GM12878 (cell line): ENCODE results near the gene BAX. TPM values are rescaled to one million over a fixed set of nuclear protein-coding genes. Genes with fewer than 3 reads are reported as not detected.

ENCODE experiments used
- ASH2L ChIP-seq: fragments of 300-600, 200-600 bp; sonication (generic); IDR thresholded peaks from 2 replicates; pipeline ENCODE4 v1.6.1; 2017; ENCODE audit warnings: low read depth, mild to moderate bottlenecking, borderline replicate concordance
- CTCF ChIP-seq, 3 experiments: IDR thresholded peaks in 2 of 3; conservative IDR thresholded peaks in 1 of 3; 2 replicates each; pipeline ENCODE4 v1.5.1; 2011; ENCODE audit warnings: low read depth in 3 of 3, low read length in 3 of 3, mild to moderate bottlenecking in 3 of 3, control low read depth in 2 of 3, moderate library complexity in 2 of 3, inconsistent platforms in 1 of 3, mixed read lengths in 1 of 3; ENCODE audit not compliant: control insufficient read depth in 2 of 3, insufficient read depth in 1 of 3; ENCODE audit errors: extremely low read depth in 1 of 3
- DPF2 ChIP-seq: fragments of 450-650 bp; IDR thresholded peaks from 2 replicates; pipeline ENCODE4 v1.6.1; 2017; ENCODE audit warnings: mild to moderate bottlenecking
- EGR1 ChIP-seq, 2 experiments: IDR thresholded peaks; 1 replicate in 1 of 2; 2 replicates in 1 of 2; pipeline ENCODE4 v1.6.1; 2011 to 2012; ENCODE audit warnings: low read depth in 2 of 2, low read length in 2 of 2, borderline replicate concordance in 1 of 2, mild to moderate bottlenecking in 1 of 2, moderate library complexity in 1 of 2
- GABPA ChIP-seq: IDR thresholded peaks from 2 replicates; pipeline ENCODE4 v1.6.1; 2014; ENCODE audit warnings: antibody characterized with exemption, low read depth, mild to moderate bottlenecking, inconsistent platforms
- IKZF2 ChIP-seq, 2 experiments: fragments of 450-650 bp; IDR thresholded peaks; 2 replicates each; pipeline ENCODE4 v1.6.1; 2017; ENCODE audit warnings: mild to moderate bottlenecking in 2 of 2, moderate library complexity in 2 of 2
- KLF5 ChIP-seq: fragments of 450-650 bp; IDR thresholded peaks from 2 replicates; pipeline ENCODE4 v1.6.1; 2014; ENCODE audit warnings: mild to moderate bottlenecking; ENCODE audit not compliant: partially characterized antibody
- MYC ChIP-seq: IDR thresholded peaks from 2 replicates; pipeline ENCODE4 v1.6.1; 2011; ENCODE audit warnings: mild to moderate bottlenecking, low read length, moderate library complexity, inconsistent platforms; ENCODE audit not compliant: insufficient read depth, insufficient replicate concordance, insufficient read length, severe bottlenecking
- NFIC ChIP-seq: IDR thresholded peaks from 2 replicates; pipeline ENCODE4 v1.6.1; 2012; ENCODE audit warnings: low read depth, mild to moderate bottlenecking, inconsistent platforms, low read length, moderate library complexity
- NR2F1 ChIP-seq: fragments of 450-650 bp; conservative IDR thresholded peaks from 2 replicates; pipeline ENCODE4 v1.6.1; 2017; ENCODE audit warnings: mild to moderate bottlenecking
- PRDM15 ChIP-seq: fragments of 450-650 bp; formaldehyde crosslinking; IDR thresholded peaks from 2 replicates; pipeline ENCODE4 v1.4.0; 2020; ENCODE audit warnings: mild to moderate bottlenecking, moderate library complexity
- SIN3A ChIP-seq: IDR thresholded peaks from 2 replicates; pipeline ENCODE4 v1.6.1; 2012; ENCODE audit warnings: low read depth, low read length, improper control_type of control experiment
- SPI1 ChIP-seq: IDR thresholded peaks from 2 replicates; pipeline ENCODE4 v1.6.1; 2011; ENCODE audit warnings: low read depth, mild to moderate bottlenecking, low read length, moderate library complexity, borderline replicate concordance; ENCODE audit not compliant: insufficient read depth
- TAF1 ChIP-seq: IDR thresholded peaks from 2 replicates; pipeline ENCODE4 v1.6.1; 2011; ENCODE audit warnings: mild to moderate bottlenecking, low read depth, low read length, borderline replicate concordance
- USF1 ChIP-seq: IDR thresholded peaks from 2 replicates; pipeline ENCODE4 v1.6.1; 2011; ENCODE audit warnings: borderline replicate concordance, low read depth, mild to moderate bottlenecking, moderate library complexity, mixed read lengths, low read length; ENCODE audit not compliant: insufficient read depth; ENCODE audit errors: extremely low read length
- ZNF217 ChIP-seq: fragments of 450-650 bp; IDR thresholded peaks from 2 replicates; pipeline ENCODE4 v1.6.1; 2017; ENCODE audit warnings: antibody characterized with exemption, mild to moderate bottlenecking
- ZNF592 ChIP-seq: fragments of 450-650 bp; IDR thresholded peaks from 2 replicates; pipeline ENCODE4 v1.6.1; 2017; ENCODE audit warnings: mild to moderate bottlenecking, moderate library complexity
- polyA plus RNA-seq, 11 experiments: library from polyadenylated mRNA; depleted of rRNA in 4 of 11; unstranded in 6 of 11; stranded (reverse) in 5 of 11; fragments of >200 nt; fragmentation: Nextera tagmentation in 4 of 11; fragmentation: Illumina TruSeq in 1 of 11; extraction: Ambion mirVana in 4 of 11; extraction: Trizol in 1 of 11; gene quantifications; 1 replicate in 1 of 11; 2 replicates in 10 of 11; pipeline versions ENCODE4 v1.2.1 to v1.2.3, GENCODE V29; 2011 to 2016; ENCODE audit warnings: inconsistent platforms in 2 of 11, missing spikeins in 2 of 11, low read depth in 1 of 11
- total RNA-seq, 4 experiments: library from RNA; depleted of rRNA in 3 of 4; stranded (reverse); fragments of >200 nt in 3 of 4; fragmentation: Illumina TruSeq in 1 of 4; extraction: Trizol in 1 of 4; gene quantifications; 2 replicates each; pipeline versions ENCODE4 v1.2.1 to v1.2.3, GENCODE V29; 2013 to 2021

Gene BAX
- total and polyA plus RNA-seq, 10 of the 15 experiments (the other 5 are each of a cell fraction or from before 2014, with no cell fraction given) = 7.2 to 221 (median 137) TPM

GRCh38 chr19:48954595-48955307 is at the start of gene BAX (continued):
- TF ChIP-seq CTCF (IDR thresholded peaks at IDR 0.05 in 2 of 3, conservative IDR thresholded peaks at IDR 0.05 in 1 of 3; ENCODE audit: control insufficient read depth in 2 of 3, extremely low read depth in 1 of 3, insufficient read depth in 1 of 3, low read depth in 3 of 3, low read length in 3 of 3) (peak in 1 of 3 experiments; percentile 18; a peak in 1 of 6 replicates), ZNF592 (0 out of 2 replicates have a peak, but pooled peaks have one; percentile 20), IKZF2 (IDR thresholded peaks at IDR 0.05) (peak in 1 of 2 experiments; percentile 62; a peak in 1 of 4 replicates), NR2F1 (peak; percentile 74; the same call in 1 of the 2 replicates), EGR1 (IDR thresholded peaks at IDR 0.05; ENCODE audit: borderline replicate concordance in 1 of 2, low read depth in 2 of 2, low read length in 2 of 2) (peak; percentile 72 to 91), KLF5 (peak; percentile 67), DPF2 (peak; percentile 92), ASH2L (no peak), SIN3A (peak; percentile 89), PRDM15 (CRISPR knock-in tag) (peak; percentile 98), MYC (peak; percentile 53), USF1 (peak; percentile 100), GABPA (no peak), TAF1 (peak; percentile 64; the same call in 1 of the 2 replicates), SPI1 (peak; percentile 28; the same call in 1 of the 2 replicates), ZNF217 (no peak), NFIC (peak; percentile 39; the same call in 1 of the 2 replicates)
